ENCODE measurements around the gene TMEM11. TPM values are rescaled to one million over a fixed set of nuclear protein-coding genes. Genes with fewer than 3 reads are reported as not detected.

TMEM11 gene
- total and polyA plus RNA-seq, 2 of the 4 experiments (the other 2 are of a cell fraction), result 19.9 to 44.7 TPM

DNA sequence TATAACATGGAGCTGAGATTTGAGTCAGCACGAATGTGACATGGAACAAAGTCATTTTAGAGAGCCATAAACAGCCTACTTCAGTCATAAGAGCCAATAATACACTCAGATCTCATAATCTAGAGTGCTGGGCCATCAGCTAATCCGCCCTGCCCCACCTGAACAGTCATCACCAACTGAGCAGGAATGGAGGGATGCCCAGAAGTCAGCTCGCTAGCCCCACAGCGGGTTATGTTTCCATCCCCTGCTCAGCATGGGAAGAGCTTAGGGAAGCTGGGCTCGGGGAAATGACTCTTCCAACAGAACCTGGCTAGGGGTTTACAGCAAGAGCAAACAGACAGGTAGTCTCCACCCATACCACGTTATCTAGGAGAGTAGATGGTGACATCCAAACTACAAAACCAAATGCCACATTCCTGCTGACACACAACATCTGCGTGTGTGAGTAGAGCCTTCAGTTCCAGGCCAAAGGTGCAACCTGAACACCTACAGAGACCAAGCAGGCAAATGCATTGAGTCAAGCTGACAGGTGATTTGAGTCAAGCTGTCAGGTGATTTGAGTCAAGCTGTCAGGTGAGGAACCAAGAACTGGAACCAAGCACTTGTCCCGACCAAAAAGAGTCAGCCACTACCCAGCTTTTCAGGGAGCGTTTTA, 2.0 kb downstream of the TMEM11 start:
- no peaks in the 10 kb centered on the region for H3K27me3 ChIP-seq (ENCODE audit: control insufficient read depth, insufficient read depth, low read length)

More for the DNA sequence above, 2.0 kb downstream of the TMEM11 start:
- Histone ChIP-seq H4K5ac (ENCODE audit: low read depth, low read length) (no peak overlapping the region), H3K18ac (ENCODE audit: low read depth, low read length) (no peak overlapping the region), H2AK5ac (ENCODE audit: low read depth, low read length) (peak overlapping the region; percentile 51), H3K9ac (ENCODE audit: low read depth, low read length) (no peak overlapping the region), H2BK5ac (ENCODE audit: low read depth, low read length, poor library complexity, severe bottlenecking) (no peak overlapping the region), H3K4me3 (ENCODE audit: insufficient read depth, low read depth, low read length) (no peak overlapping the region), H3K79me1 (ENCODE audit: low read depth in 1 of 2, low read length in 2 of 2) (peaks cover 17 to 79% of the 10 kb centered on the region in 2 experiments), H4K20me1 (ENCODE audit: insufficient read depth, low read length) (peaks cover 65% of the 10 kb centered on the region), H2AFZ (replicated peaks; ENCODE audit: low read length, poor library complexity) (peak overlapping the region; percentile 49), H2BK120ac (ENCODE audit: low read depth, low read length) (no peak overlapping the region), H4K91ac (ENCODE audit: insufficient read depth, low read depth, low read length) (no peak overlapping the region), H3K36me3 (ENCODE audit: control insufficient read depth, insufficient read depth, low read length) (peaks cover 20% of the 10 kb centered on the region), H3K27ac (ENCODE audit: insufficient read depth, low read length) (no peak overlapping the region), H2BK20ac (ENCODE audit: low read depth, low read length) (no peak overlapping the region), H3K56ac (ENCODE audit: extremely low read depth, insufficient read depth, low read length) (no peak overlapping the region), H3K4ac (ENCODE audit: low read depth, low read length) (no peak overlapping the region), H3K4me2 (ENCODE audit: low read depth, low read length) (peak overlapping the region; percentile 11; the same call in 1 of the 2 replicates), H4K8ac (ENCODE audit: low read depth in 2 of 2, low read length in 2 of 2) (no peak overlapping the region), H2BK15ac (ENCODE audit: low read depth, low read length) (no peak overlapping the region), H3K14ac (replicated peaks; ENCODE audit: low read depth, low read length) (peak overlapping the region; percentile 52), H3K23ac (ENCODE audit: low read depth, low read length) (peak overlapping the region; percentile 87), H3K9me3 (ENCODE audit: control insufficient read depth, insufficient read depth, low read length) (no peaks in the 10 kb centered on the region), H3K4me1 (ENCODE audit: control insufficient read depth, insufficient read depth, low read length) (peaks cover 7% of the 10 kb centered on the region), H3K9me1 (ENCODE audit: insufficient read depth, low read length) (peaks cover 30% of the 10 kb centered on the region), H2AK9ac (replicated peaks; ENCODE audit: low read depth, low read length, poor library complexity) (no peak overlapping the region)
- 100% methylated on average over 1 of the region's 9 CpGs; no CpG with 5 or more reads in 1 of the 2 experiments for WGBS, 2 experiments (ENCODE audit: extremely low coverage in 2 of 2, insufficient read length in 1 of 2)
- no TSS peak for BruUV-seq (replicated peaks)
- no peak for ATAC-seq (ENCODE audit: low read depth)
- ChIA-PET POLR2A (ENCODE audit: unreplicated experiment) (no interaction called here), CTCF (interaction anchor here (0.8 to 1.0 kb wide), 2 partner anchors 83 to 94 kb away, joined by 3 read pairs; no protein-coding TSS in a partner anchor)
- intact Hi-C loops (cut with micrococcal nuclease) (loop anchor here (2.0 to 5.0 kb wide), 4 partner anchors 45 to 301 kb away; partner anchors contain the start of genes MAP2K3 and USP22), in situ Hi-C loops (cut with MboI; ENCODE audit: low sequenced_read_pairs) (no loop called here), dilution Hi-C loops (cut with HindIII; ENCODE audit: low sequenced_read_pairs, unreplicated experiment) (no loop called here)
- TF ChIP-seq, protein P1, sequence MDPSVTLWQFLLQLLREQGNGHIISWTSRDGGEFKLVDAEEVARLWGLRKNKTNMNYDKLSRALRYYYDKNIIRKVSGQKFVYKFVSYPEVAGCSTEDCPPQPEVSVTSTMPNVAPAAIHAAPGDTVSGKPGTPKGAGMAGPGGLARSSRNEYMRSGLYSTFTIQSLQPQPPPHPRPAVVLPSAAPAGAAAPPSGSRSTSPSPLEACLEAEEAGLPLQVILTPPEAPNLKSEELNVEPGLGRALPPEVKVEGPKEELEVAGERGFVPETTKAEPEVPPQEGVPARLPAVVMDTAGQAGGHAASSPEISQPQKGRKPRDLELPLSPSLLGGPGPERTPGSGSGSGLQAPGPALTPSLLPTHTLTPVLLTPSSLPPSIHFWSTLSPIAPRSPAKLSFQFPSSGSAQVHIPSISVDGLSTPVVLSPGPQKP (IDR thresholded peaks at IDR 0.05; ENCODE audit: borderline replicate concordance, low read depth, low read length), result no peak
- TF ChIP-seq RFX5 (IDR thresholded peaks at IDR 0.05; ENCODE audit: low read depth, low read length), result no peak
- TF ChIP-seq FOS (IDR thresholded peaks at IDR 0.05; ENCODE audit: low read depth, low read length), result no peak
- TF ChIP-seq CEBPB (IDR thresholded peaks at IDR 0.05; ENCODE audit: low read depth, low read length), result no peak
- TF ChIP-seq RAD21 (IDR thresholded peaks at IDR 0.05; ENCODE audit: low read length), result no peak
- DNase-seq, result no peak

All from IMR-90 (cell line).